GM21515 (cell line): ENCODE data around the gene CKLF.
"Not testable (repeated sequence)": the region's sequence is repeated elsewhere in the genome, so short reads cannot be mapped to it uniquely, and the experiment has no call there.

Experiments used
- ATAC-seq: cut with Tn5 transposase; IDR thresholded peaks from one replicate; pipeline ENCODE4 v1.9.1; 2021; ENCODE audit not compliant: unreplicated experiment

The CKLF gene

GRCh38 chr16:66552286-66553177 is at the start of gene CKLF:
CKLF (plus strand) TSS chr16:66552576; CDS start chr16:66552716, 140 bp downstream.
- ATAC-seq, result peak; percentile 81

GRCh38 chr16:66503030-66503429 is 49.3 kb upstream of the CKLF start:
- no peak for ATAC-seq

- ATAC-seq, result no peak
Measured at GRCh38 chr16:66503612-66504011, 48.8 kb upstream of the CKLF start.

DNA sequence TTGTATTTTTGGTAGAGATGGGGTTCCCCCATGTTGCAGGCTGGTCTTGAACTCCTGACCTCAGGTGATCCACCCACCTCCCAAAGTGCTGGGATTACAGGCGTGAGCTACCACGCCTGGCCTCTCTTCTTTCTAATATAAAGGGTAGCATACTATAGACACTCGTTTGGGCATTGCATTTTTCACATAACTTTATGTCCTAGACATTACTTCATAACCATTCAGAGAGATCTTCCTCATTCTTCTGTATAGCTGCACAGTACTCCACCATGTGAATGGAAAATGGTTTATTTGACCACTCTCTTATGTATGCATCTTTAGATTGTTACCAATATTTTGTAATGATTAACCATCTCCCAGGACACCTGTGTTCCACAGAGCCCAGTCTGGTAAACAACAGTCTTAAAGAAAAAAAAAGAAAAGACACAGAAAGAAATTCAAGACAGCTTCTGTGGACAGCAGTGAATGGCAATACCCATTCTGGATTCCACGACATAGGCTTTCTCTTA is 44.6 kb upstream of the CKLF start:
- ATAC-seq, result no peak

DNA sequence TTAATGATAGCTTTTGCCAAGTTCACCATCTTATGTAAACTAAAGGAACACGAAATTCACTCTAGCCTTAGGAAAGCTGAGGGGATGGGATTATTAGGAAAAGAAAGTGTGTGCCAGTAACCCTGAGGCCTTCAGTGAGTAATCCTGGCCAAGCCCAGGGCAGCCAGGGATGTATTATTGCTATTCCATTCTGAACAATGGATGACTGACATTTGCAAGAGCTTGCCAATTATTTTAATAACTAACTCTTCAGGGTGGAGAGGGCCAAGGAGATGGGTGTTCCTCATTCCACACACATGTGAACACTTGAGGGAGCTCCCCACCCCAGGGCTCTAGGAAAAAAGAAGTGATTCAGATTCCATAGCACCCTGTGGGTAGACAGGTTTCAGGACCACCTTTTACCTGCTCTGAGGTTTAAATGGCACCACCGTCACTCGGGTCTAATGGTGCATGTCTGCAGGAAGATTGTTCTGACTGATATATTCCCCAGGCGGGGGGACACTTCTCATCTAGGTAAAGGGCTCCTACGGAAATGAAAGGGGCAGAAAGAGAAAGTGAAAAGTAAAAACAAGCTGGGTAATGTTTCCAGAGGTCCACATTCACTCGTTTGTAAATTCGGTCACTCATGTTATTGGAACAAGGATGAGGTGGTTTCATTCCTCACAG is 44.0 kb upstream of the CKLF start:
- no peak for ATAC-seq

GRCh38 chr16:66508914-66509496 is 43.4 kb upstream of the CKLF start:
- ATAC-seq, result no peak

DNA sequence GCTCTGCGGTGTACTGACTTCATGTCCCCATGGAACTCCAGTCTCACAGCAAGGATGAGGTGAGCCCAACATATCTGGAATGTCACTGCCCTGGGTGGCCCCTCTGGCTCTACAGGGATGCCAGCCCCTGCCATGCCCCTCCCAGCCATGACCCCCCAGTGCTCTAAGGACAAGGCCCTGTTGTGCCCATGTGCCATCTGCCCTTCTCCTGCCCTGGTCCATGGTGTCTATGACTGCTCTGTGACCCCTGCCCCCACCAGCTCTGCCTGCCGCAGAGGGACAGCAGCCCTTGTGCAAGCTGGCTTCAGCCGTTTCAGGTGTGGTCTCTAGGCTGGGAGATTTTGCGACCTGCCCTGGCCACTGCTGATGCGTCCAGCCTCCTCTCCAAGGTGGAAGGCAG is 42.8 kb upstream of the CKLF start:
- no peak for ATAC-seq

DNA sequence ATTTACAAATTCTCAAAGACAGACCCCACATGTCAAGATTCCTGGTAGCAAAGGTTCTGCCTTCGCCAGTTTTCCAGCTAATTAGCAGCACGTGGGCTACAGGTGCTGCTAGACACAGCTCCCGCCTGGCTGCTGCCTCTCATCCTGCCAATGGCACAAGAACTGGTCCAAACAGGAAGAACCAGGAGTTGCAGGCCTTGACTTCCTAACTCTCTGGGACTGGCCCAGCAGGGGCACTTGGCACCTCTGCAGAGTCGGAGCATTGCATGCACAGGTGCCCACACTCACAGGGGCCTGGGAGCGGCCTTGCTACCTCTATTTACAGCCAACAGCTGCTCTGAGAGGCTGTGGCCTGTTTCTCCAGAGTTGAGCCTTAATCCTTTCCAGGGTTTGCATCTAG is 42.1 kb upstream of the CKLF start:
- ATAC-seq, result no peak

DNA sequence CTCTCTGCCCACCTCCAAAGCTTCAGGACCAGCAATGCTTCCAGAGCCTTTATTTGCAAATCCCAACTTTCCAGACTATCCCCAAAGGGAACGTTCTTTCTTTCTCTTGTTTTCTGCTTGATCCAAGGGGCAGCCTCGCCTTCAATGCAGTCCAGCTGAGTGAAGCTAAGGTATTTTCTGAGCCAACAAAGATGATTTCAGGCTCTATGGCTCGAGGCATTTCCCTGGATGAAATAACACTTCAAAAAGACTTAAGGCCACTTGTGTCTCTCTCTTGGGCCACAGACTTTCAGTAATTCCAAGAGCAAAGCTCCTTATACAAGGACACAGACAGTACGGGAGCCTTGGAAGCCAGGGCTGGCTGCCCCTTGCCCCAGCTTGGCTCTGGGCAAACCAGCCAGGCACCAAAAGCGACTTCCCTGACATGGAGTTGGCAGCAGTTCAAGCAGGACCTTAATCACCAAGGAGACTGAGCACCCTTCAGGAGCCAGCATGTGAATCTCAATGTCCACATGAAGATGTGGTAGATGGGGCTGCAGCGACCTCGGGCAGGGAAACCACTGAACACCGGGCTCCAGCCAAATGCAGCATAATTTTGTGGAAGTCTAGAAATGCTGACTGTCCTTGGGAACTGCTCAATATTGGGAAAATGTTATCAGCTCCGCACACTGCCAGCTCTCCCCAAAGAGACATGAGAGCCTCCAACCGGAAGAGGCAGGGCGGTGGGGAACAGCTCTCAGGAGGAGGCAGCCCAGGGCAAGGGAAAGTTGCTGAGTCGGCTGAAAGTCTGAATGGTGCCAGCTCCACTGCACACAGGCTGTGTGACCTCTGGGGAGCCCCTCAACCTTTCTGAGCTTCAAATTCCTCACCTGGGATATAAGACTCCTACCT is 41.4 kb upstream of the CKLF start:
- no peak for ATAC-seq

DNA sequence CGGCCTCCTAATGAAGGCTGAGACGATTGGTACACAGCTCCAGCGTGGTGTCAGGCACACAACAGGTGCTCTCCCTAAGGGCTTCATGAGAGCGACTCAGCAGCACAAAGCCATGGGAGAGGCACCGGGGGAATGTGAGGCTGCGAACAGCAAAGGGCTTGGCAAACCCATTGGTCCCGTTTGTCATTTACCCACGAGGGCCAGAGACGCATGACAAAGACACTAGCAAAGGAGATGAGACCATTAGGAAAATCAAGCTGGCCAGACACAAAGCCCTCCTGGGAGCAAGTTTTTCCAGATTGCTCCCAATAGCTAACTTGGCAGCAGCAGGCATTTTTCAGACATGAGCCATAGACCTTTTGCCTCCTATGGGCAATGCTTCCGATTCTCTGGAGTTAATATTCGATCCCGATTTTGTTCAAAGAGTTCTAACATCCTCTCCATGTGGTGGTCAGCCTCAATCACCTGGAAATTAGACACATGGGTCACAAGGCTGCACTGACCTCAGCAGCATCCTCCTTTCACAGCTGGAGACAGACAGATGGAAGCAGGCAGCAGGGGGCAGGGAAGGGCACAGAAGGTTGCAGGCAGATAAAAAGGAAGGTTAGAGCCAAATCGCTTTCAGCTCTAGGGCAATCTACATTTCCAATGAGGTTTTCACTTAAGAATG is 40.6 kb upstream of the CKLF start:
- ATAC-seq, result no peak

DNA sequence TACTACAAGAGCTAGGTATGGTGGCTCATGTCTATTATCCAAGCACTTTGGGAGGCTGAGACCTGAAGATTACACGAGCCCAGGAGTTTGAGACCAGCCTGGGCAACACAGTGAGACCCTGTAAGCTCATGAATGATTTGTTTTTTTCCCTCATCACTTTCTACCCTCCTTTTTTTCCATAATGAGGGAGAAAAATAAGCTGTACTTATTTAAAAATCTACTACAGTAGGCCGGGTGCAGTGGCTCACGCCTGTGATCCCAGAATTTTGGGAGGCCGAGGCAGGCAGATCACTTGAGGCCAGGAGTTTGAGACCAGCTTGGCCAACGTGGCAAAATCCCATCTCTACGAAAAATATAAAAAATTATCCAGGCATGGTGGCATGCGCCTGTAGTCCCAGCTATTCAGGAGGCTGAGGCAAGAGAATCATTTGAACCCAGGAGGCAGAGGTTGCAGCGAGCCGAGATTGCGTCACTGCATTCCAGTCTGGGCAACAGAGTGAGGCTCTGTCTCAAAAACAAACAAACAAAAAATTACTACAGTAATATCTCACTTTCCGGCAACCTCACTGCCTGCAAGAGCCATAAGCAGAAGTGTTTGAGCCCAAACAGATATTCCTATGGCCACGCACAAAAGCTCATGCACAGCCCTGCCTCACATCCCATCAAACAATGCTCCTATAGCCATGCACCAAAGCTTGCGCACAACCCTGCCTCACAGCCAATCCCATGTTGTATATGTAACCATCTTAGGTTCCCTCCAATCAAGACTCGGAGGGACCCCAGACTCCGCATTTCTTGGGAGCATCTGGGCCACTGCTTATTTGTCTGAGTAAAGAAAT is 39.9 kb upstream of the CKLF start:
- ATAC-seq, result no peak

DNA sequence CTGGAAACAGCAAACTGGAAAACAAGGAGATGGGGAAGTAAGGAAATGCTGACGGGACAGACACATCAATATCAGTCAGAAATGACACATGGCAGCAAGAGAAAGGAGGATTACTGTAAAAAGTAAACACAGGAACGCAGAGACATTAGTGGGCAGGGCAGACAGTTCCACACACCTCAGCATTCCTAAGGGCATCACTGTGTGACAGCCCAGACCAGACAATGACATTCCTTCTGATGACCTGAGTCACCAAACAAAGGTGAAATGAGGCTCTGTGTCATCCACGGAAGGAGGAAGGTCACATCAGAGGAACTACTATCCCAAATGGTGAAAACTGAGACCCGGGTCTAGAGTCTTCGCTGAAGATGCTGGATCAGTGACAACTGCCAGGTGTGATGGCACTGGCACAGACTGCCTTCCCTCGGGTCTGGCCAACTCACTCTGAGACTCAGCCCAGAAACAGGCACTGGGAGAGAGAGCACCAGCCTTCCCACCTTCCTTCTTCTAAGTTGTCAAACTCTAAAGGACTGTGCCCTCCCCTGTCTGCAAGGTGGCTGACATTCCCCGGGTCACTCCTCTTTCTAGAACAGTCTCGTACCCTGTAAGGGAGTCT is 39.2 kb upstream of the CKLF start:
- no peak for ATAC-seq

GRCh38 chr16:66514391-66514790 is 38.0 kb upstream of the CKLF start:
- ATAC-seq, result not testable (repeated sequence)

DNA sequence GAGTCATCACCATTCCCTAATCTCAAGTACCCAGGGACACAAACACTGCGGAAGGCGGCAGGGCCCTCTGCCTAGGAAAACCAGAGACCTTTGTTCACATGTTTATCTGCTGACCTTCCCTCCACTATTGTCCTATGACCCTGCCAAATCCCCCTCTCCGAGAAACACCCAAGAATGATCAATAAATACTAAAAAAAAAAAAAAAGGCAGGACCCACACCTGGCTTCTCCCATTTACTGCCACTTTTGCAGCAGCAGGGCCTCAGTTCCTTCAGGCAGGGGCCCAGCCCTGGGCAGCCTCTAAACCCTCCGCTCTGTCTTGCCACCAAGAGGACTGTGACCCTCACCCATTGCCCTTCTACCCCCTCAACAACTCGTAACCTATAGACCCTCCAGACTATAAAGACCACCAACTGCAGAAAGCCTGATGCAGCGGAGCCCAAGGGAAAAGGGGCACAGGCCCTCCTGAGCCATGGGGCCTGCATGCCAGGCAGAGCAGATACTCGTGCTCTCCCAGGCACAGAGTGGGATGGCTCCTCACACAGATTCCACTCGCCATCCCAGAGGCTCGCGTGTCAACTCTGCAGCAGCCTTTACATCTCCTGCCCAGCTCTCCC is 37.3 kb upstream of the CKLF start:
- not testable (repeated sequence) for ATAC-seq

DNA sequence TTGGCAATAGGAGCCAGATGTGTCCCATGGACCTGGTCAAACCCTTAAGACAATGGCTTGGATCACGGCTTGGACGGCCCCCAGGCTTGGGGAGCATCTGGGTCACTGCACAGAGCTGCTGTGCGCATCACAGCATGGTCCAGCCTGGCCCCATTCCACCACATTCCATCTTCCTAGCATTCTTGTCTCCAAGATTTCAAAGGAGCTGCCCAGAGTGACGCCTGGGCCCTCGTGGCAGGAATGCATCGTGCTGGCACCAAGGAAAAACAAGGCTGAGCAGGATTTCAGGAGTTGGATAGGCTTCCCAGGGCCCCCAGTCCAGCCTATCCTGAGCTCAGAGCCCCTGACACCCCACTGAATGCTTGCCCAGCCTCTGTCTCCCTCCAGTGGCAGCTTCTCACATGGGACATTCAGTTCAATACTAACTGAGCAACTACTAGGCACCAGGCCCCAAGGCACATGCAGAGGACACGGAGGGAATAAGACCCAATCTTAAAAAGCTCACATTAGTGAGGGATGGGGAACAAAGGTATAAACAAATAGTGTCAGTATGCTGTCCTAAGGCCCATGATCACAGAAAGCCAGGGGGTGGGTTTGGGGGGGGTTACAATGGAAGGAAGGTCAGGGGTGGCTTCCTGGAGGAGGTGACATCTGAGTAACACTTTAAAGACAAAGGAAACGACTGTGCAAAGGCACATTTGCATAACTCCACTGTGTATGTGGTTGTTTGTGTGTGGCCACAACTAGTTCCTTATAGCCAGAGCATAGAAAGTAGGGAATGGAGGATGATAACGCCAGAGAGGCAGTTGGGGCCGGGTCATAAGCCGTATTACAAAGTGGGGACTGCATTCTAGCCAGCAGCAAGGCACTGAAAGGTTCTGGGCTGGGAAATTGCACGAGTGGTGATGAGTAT is 36.5 kb upstream of the CKLF start:
- no peak for ATAC-seq

DNA sequence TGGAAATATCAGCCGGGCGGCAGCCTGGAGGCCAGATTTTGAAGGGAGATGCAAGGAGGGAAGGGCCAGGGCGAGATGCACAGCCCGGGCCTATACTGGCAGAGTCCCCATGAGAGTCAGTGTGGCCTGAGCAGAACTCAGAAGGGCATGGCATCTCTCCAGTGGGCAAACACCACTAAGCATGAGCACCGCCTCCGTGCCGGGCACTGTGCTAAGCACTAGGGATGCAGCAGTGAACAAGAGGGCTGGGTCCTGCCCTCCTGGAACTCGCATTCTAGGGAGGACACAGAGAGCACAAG is 35.9 kb upstream of the CKLF start:
- no peak for ATAC-seq

- ATAC-seq, result peak; percentile 96
Measured at GRCh38 chr16:66516808-66517585, 35.4 kb upstream of the CKLF start.
